Spleen (tissue), 7 donors: ENCODE data around the gene TRIM9.

Source experiments
- POLR2A ChIP-seq, 3 donors: fragments of 450-650 bp; IDR thresholded peaks; one replicate each; pipeline ENCODE4 v1.5.1; 2017; ENCODE audit warnings: antibody characterized with exemption in 3 of 3, mild to moderate bottlenecking in 1 of 3
- POLR2AphosphoS5 ChIP-seq, 3 donors: sonication (generic); formaldehyde crosslinking; IDR thresholded peaks; one replicate each; pipeline ENCODE4 v1.5.1; 2017; ENCODE audit warnings: antibody characterized with exemption in 3 of 3
- TF ChIP-seq, protein P1 (sequence below), 11 experiments: fragments of 200-600 bp in 7 of 11; fragments of 450-650 bp in 4 of 11; sonication (generic) in 4 of 11; IDR thresholded peaks in 8 of 11; conservative IDR thresholded peaks in 3 of 11; 1 replicate in 7 of 11; 2 replicates in 4 of 11; pipeline versions ENCODE4 v1.4.0 to v1.8.0; 2016 to 2021; ENCODE audit warnings: antibody characterized with exemption in 11 of 11, inconsistent platforms in 4 of 11, mild to moderate bottlenecking in 1 of 11
- donor health status: DM: no; HTN: no; CAD: no; lungs with moderate emphysema.
- donor health status: DM: no; HTN: no; CAD: no.
- donor health status: DM: no; HTN: no; CAD: no.

DNA sequence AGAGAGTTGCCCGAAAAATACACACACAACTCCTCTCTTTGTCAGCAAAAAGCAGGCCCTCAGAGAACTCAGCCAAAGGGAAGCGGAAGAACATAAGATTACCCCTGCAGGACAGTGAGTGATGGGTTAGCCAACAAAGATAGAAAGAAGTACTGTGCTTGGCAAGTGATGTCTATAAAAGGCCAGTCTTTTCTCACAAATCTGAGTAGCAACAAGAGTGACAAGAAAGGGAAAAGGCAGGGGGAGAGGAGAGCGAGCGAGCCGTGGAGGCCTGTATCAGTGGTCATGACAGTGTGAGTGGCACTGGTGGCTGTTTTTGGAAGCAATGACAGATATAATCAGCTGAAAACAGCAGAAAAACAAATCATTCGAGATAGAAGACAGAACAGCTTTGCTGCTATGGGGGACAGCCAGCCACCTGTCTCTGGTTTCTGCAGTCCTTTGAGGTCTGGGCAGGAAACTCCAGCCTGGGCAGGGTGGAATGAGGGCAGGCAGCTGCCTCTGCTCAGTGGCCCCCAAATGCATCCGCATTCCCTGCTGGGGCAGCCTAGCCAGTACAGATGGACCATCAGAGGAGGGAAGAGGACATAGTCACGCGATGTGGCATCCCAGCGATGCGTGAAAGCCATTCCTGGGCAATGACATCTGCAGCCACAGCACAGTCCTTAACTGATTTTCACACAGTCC lies 74.7 kb downstream of the TRIM9 start:
- TF ChIP-seq POLR2AphosphoS5 (IDR thresholded peaks at IDR 0.05), result no peak
- TF ChIP-seq POLR2A (IDR thresholded peaks at IDR 0.05), result no peak
- TF ChIP-seq, protein P1, sequence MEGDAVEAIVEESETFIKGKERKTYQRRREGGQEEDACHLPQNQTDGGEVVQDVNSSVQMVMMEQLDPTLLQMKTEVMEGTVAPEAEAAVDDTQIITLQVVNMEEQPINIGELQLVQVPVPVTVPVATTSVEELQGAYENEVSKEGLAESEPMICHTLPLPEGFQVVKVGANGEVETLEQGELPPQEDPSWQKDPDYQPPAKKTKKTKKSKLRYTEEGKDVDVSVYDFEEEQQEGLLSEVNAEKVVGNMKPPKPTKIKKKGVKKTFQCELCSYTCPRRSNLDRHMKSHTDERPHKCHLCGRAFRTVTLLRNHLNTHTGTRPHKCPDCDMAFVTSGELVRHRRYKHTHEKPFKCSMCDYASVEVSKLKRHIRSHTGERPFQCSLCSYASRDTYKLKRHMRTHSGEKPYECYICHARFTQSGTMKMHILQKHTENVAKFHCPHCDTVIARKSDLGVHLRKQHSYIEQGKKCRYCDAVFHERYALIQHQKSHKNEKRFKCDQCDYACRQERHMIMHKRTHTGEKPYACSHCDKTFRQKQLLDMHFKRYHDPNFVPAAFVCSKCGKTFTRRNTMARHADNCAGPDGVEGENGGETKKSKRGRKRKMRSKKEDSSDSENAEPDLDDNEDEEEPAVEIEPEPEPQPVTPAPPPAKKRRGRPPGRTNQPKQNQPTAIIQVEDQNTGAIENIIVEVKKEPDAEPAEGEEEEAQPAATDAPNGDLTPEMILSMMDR (IDR thresholded peaks at IDR 0.05 in 8 of 11, conservative IDR thresholded peaks at IDR 0.05 in 3 of 11), result no peak
